ENCODE data around the gene KIF25.

KIF25 gene

DNA sequence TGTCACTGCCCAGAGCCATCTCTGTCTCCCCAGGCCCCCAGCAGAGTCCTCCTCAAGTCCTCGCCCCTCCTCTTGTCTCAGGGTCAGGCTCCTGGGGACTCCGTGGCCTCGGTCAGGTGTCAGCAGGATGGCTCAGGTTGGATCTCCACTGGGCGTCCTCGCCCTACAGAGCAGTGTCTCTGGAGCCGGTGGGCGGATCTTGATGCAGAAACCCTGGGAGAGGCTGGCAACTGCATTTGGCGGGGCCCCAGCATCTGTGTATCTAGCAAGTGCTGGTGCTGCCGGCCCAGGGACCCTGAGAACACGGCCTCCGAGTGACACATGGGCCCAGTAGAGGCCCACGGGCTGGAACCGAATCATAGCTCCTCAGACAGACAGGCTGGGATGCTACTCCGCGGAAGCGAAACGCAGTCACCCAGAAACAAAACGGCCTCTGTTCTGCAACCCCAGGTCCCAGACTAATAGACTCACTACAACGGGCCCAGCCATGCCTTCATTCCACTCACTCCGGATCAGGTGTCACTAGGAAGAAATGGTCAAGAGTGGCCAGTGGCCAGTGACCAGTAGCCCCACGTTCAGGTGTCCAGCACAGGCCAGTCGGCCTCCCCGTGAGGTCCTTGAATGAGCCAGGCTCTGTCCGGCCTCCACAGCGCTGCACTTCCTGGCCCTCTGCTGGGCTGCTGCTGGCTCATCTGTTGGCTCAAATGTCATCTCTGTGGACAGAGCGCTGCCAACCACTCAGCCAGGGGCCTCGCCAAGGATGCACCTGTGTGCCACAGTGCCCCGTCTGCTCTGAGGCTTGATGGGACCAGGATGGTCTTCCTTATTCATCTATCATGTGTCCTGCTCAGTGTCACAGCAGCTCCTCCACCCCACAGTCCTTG lies 94.2 kb downstream of the KIF25 start:
- peak; percentile 50 for DNase-seq

DNA sequence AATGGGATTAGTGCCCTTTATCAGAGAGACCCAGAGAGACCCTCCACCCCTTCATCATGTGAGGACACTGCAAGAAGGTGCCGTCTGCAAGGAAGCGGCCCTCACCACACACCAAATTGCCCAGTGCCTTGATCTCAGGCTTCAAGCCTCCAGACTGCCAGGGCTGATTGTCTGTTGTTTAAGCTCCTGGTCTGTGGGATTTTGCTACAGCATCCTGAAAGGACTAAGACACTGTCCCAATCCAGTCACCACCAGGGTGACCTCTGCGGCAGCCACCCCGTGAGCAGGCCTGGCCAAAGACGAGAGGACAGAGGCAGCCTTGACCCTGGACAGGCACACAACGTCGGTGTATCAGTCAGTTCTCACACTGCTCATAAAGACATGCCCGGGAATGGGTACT lies 95.1 kb downstream of the KIF25 start:
- no peak for DNase-seq

DNA sequence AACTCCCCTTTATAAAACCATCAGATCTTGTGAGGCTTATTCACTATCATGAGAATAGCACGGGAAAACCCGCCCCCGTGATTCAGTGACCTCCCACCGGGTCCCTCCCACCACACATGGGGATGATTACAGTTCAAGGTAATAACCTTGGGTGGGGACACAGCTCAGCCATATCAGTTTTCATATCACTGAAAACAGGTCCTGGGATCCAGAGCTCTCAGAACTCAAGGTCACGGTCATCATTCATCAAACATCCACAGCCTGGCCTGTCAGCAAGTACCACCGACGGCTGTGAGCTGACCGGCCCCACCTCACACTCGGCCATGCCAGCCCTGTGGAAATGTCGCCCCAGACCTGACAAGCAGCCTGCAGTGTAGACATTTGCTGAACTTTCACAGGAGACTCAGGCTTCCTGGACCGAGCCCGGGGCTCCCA lies 95.6 kb downstream of the KIF25 start:
- no peak for DNase-seq

- no peak for DNase-seq
Measured at GRCh38 chr6:168093634-168094033, 96.2 kb downstream of the KIF25 start.

Data from NCI-H2029 treated with DMSO at 0.1 percent for 48 hours (cell line).